Testis (tissue), 3 donors: ENCODE data around the gene CDKN1A. TPM values are rescaled to one million over a fixed set of nuclear protein-coding genes. Genes with fewer than 3 reads are reported as not detected.

ENCODE experiments used
- DNase-seq: peaks from one replicate; pipeline ENCODE4 v3.0.0-alpha.2; 2019
- H3K27ac ChIP-seq, 2 donors: fragments of 200-600 bp; sonication (generic); one replicate each; pipeline ENCODE4 v1.5.1; 2019
- H3K27me3 ChIP-seq: fragments of 200-600 bp; sonication (generic); one replicate; pipeline ENCODE4 v1.5.1; 2019
- H3K36me3 ChIP-seq: fragments of 200-600 bp; sonication (generic); one replicate; pipeline ENCODE4 v1.5.1; 2017; ENCODE audit warnings: low read depth; ENCODE audit errors: missing control alignments
- H3K4me1 ChIP-seq: fragments of 200-600 bp; sonication (generic); one replicate; pipeline ENCODE4 v1.5.1; 2019
- H3K4me3 ChIP-seq, 2 donors: fragments of 200-600 bp; sonication (generic); one replicate each; pipeline ENCODE4 v1.5.1; 2017 to 2019
- H3K9me3 ChIP-seq: fragments of 200-600 bp; sonication (generic); one replicate; pipeline ENCODE4 v1.5.1; 2017
- POLR2A ChIP-seq: fragments of 450-650 bp; IDR thresholded peaks from one replicate; pipeline ENCODE4 v1.6.1; 2017; ENCODE audit warnings: antibody characterized with exemption, mild to moderate bottlenecking, moderate library complexity
- WGBS, 2 donors: methylation state at CpG; one replicate each; pipeline ENCODE4 v1.1.5; 2018; 5-methylcytosine and 5-hydroxymethylcytosine counted together
- intact Hi-C: fragments of 100-400 bp; cut with DNase I; formaldehyde crosslinking; loops from one replicate; pipeline ENCODE4 v1.15.1; 2023; ENCODE audit warnings: low total_unique reads
- polyA plus RNA-seq: library from polyadenylated mRNA; stranded (reverse); fragments of 350-450 nt; fragmentation: Illumina TruSeq; extraction: RNeasy Lipid Tissue Mini Kit (QIAGEN cat#74804); gene quantifications from one replicate; pipeline ENCODE4 v1.2.3, GENCODE V29; 2014; ENCODE audit warnings: low read depth, low replicate concordance; ENCODE audit not compliant: insufficient read depth
- small RNA-seq, 2 donors: library from RNA; depleted of rRNA; stranded (forward); fragments of <200 nt; gene quantifications; one replicate each; pipeline ENCODE3, GENCODE V24; 2016
- total RNA-seq, 2 donors: library from RNA; depleted of rRNA; stranded (reverse); fragments of >200 nt; gene quantifications; one replicate each; pipeline ENCODE4 v1.2.3, GENCODE V29; 2016
- TF ChIP-seq, protein P1 (sequence below), 3 experiments: fragments of 450-650 bp in 2 of 3; fragments of 200-600 bp in 1 of 3; sonication (generic) in 1 of 3; IDR thresholded peaks; one replicate each; pipeline ENCODE4 v1.5.1; 2016 to 2019; ENCODE audit warnings: antibody characterized with exemption in 3 of 3, mild to moderate bottlenecking in 2 of 3, moderate library complexity in 1 of 3

CDKN1A gene
- total and polyA plus RNA-seq, 3 donors from 2014 or later: 64.2 to 154 (median 154) TPM

DNA sequence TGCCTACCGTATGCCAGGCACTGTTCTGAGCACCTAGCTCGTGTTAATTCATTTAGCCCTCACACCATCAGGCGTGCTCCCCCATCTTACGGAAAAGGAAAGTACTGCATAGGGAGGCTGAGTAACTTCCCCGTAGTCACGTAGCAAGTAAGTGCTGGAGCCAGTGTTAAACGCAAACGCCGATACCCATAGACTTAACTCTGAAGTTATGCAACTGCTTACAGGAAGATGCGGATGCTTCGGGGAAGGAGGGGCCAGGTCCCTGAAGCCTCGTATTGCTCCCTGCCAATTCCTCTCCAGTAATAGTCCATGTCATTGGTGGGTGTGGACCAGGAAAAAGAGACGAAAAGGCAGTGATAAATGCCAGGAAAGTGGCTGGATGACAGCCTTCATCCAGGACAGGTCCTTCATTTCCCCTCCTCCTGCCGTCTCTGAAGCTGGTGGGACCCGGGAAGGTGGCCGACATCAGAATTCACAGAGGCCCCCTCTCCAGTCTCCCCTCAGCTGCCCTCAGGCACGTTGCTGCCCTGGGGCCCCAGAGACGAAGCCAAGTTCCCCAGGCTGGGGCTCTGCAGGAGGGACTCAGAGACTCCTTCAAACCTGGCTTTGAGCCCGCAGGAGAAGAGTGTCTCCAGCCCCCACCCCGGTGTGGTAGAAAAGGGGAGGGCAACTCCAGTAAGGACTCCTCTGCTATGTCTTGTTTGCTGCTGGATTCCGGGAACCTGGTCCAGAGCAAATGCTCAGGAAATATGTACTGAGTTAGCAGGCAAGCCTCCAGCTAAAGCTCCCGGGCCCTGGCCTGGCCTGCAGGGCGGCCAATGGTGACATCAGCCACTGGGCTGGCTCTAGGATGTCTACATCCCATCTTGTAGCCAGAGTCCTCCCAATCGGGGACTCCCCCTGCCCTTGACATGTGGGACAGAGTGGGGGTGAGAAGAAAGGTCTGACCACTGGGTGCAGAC lies 56.9 kb downstream of the CDKN1A start:
- H3K27ac ChIP-seq: peak overlapping the region; percentile 45 to 62
- peaks cover 12% of the 10 kb centered on the region for H3K4me1 ChIP-seq
- intact Hi-C loops: no loop called here
- H3K27me3 ChIP-seq: no peaks in the 10 kb centered on the region
- no peak for TF ChIP-seq POLR2A
- TF ChIP-seq, protein P1, sequence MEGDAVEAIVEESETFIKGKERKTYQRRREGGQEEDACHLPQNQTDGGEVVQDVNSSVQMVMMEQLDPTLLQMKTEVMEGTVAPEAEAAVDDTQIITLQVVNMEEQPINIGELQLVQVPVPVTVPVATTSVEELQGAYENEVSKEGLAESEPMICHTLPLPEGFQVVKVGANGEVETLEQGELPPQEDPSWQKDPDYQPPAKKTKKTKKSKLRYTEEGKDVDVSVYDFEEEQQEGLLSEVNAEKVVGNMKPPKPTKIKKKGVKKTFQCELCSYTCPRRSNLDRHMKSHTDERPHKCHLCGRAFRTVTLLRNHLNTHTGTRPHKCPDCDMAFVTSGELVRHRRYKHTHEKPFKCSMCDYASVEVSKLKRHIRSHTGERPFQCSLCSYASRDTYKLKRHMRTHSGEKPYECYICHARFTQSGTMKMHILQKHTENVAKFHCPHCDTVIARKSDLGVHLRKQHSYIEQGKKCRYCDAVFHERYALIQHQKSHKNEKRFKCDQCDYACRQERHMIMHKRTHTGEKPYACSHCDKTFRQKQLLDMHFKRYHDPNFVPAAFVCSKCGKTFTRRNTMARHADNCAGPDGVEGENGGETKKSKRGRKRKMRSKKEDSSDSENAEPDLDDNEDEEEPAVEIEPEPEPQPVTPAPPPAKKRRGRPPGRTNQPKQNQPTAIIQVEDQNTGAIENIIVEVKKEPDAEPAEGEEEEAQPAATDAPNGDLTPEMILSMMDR (IDR thresholded peaks at IDR 0.05): no peak
- H3K4me3 ChIP-seq: no peak overlapping the region
- 33 to 44% methylated on average over 17 to 24 of the region's 24 CpGs for WGBS, 2 donors
- H3K9me3 ChIP-seq: no peaks in the 10 kb centered on the region
- H3K36me3 ChIP-seq: no peaks in the 10 kb centered on the region
- peak; percentile 84 for DNase-seq

Small RNA genes within 50 kb of the gene (small RNA-seq; reads per million reads assigned to genes)
- gene RF00019 (0 reads per million in 2 donors), gene RNU1-88P (0 to 0.19 reads per million in 2 donors)

Other genes with a start within 250 kb of the CDKN1A start
- 1 to 10 TPM; 1.8 to 3.6 TPM for gene PXT1, start 235.9 kb upstream of the CDKN1A start, total RNA-seq
- gene PXT1, start 235.9 kb upstream of the CDKN1A start, polyA plus RNA-seq: 4.2 TPM
- gene KCTD20, start 235.7 kb upstream of the CDKN1A start, total RNA-seq: 10 to 100 TPM; 31.5 to 35.5 TPM
- gene KCTD20, start 235.7 kb upstream of the CDKN1A start, polyA plus RNA-seq: 21.8 TPM
- gene STK38, start 131.2 kb upstream of the CDKN1A start, total RNA-seq: 10 to 100 TPM; 20.4 to 23.9 TPM
- gene STK38, start 131.2 kb upstream of the CDKN1A start, polyA plus RNA-seq: 22.0 TPM
- gene SRSF3, start 84.4 kb upstream of the CDKN1A start, total RNA-seq: 100 to 1,000 TPM; 180 to 183 TPM
- gene SRSF3, start 84.4 kb upstream of the CDKN1A start, polyA plus RNA-seq: 289 TPM
- gene RAB44, start 19.1 kb downstream of the CDKN1A start, total RNA-seq: under 1 TPM; 0.24 to 0.56 TPM
- 0.09 TPM for gene RAB44, start 19.1 kb downstream of the CDKN1A start, polyA plus RNA-seq
- gene CPNE5, start 160.7 kb downstream of the CDKN1A start, total RNA-seq: 100 to 1,000 TPM in 1 of 2 donors, 10 to 100 TPM in 1; 97.8 to 137 TPM
- gene CPNE5, start 160.7 kb downstream of the CDKN1A start, polyA plus RNA-seq: 44.2 TPM
- gene PPIL1, start 196.1 kb downstream of the CDKN1A start, total RNA-seq: 10 to 100 TPM; 35.0 to 39.4 TPM
- 41.2 TPM for gene PPIL1, start 196.1 kb downstream of the CDKN1A start, polyA plus RNA-seq
- gene C6orf89, start 207.2 kb downstream of the CDKN1A start, total RNA-seq: 10 to 100 TPM; 78.9 to 80.3 TPM
- 93.6 TPM for gene C6orf89, start 207.2 kb downstream of the CDKN1A start, polyA plus RNA-seq